MM.1S (cell line): ENCODE data around the gene SLC25A22.
A peak's percentile ranks its signal among the peaks of the same experiment; 100 is the strongest.

Experiments
- DNase-seq: peaks from one replicate; pipeline ENCODE4 v3.0.0-alpha.2; 2015
- H2AFZ ChIP-seq: fragments of 300-600 bp; sonication (generic); 2 replicates; pipeline ENCODE4 v1.6.0; 2016; ENCODE audit warnings: antibody characterized with exemption, low read length
- H3F3A ChIP-seq: fragments of 300-600 bp; sonication (generic); 2 replicates; pipeline ENCODE4 v1.6.1; 2016; ENCODE audit warnings: mild to moderate bottlenecking, antibody characterized with exemption, low read length, moderate library complexity, mixed read lengths; ENCODE audit not compliant: insufficient read depth
- H3K27ac ChIP-seq: fragments of 300-600 bp; sonication (generic); 2 replicates; pipeline ENCODE4 v1.5.1; 2016; ENCODE audit warnings: mild to moderate bottlenecking, low read length
- H3K27me3 ChIP-seq: fragments of 300-600 bp; sonication (generic); replicated peaks from 2 replicates; pipeline ENCODE4 v1.6.0; 2016; ENCODE audit warnings: low read length; ENCODE audit not compliant: insufficient read depth
- H3K36me3 ChIP-seq: fragments of 300-600 bp; sonication (generic); replicated peaks from 2 replicates; pipeline ENCODE4 v1.6.1; 2016; ENCODE audit warnings: mild to moderate bottlenecking, low read length, mixed read lengths; ENCODE audit not compliant: insufficient read depth
- H3K4me1 ChIP-seq: fragments of 300-600 bp; sonication (generic); 2 replicates; pipeline ENCODE4 v1.6.1; 2016; ENCODE audit warnings: low read length, mixed read lengths
- H3K4me2 ChIP-seq: fragments of 300-600 bp; sonication (generic); 2 replicates; pipeline ENCODE4 v1.6.0; 2016; ENCODE audit warnings: low read depth, low read length
- H3K4me3 ChIP-seq: fragments of 300-600 bp; sonication (generic); 2 replicates; pipeline ENCODE4 v1.5.1; 2016; ENCODE audit warnings: low read length, mixed read lengths
- H3K79me2 ChIP-seq: fragments of 300-600 bp; sonication (generic); 2 replicates; pipeline ENCODE4 v1.6.1; 2016; ENCODE audit warnings: mixed run types, low read length, mixed read lengths
- H3K9ac ChIP-seq: fragments of 300-600 bp; sonication (generic); 2 replicates; pipeline ENCODE4 v1.6.1; 2016; ENCODE audit warnings: low read length, mixed read lengths
- H3K9me2 ChIP-seq: fragments of 300-600 bp; sonication (generic); replicated peaks from 2 replicates; pipeline ENCODE4 v1.6.1; 2016; ENCODE audit warnings: mild to moderate bottlenecking, low read length, mixed read lengths; ENCODE audit not compliant: insufficient read depth
- H3K9me3 ChIP-seq: fragments of 300-600 bp; sonication (generic); replicated peaks from 2 replicates; pipeline ENCODE4 v1.6.1; 2016; ENCODE audit warnings: mild to moderate bottlenecking, low read length, mixed read lengths; ENCODE audit not compliant: insufficient read depth
- H4K20me1 ChIP-seq: fragments of 300-600 bp; sonication (generic); 2 replicates; pipeline ENCODE4 v1.6.1; 2016; ENCODE audit warnings: mild to moderate bottlenecking, low read length, moderate library complexity, mixed read lengths; ENCODE audit not compliant: insufficient read depth
- CTCF ChIP-seq: fragments of 300-600 bp; sonication (generic); IDR thresholded peaks from 2 replicates; pipeline ENCODE4 v1.5.1; 2016; ENCODE audit warnings: antibody characterized with exemption, low read length, mixed read lengths
- EZH2 ChIP-seq: fragments of 300-600 bp; sonication (generic); optimal IDR thresholded peaks from 2 replicates; pipeline ENCODE3; 2017; ENCODE audit warnings: low read depth, mild to moderate bottlenecking, antibody characterized with exemption, low read length, mixed read lengths
- EZH2phosphoT487 ChIP-seq: fragments of 300-600 bp; sonication (generic); IDR thresholded peaks from 2 replicates; pipeline ENCODE4 v1.6.1; 2018; ENCODE audit warnings: antibody characterized with exemption, low read length

SLC25A22 gene

GRCh38 chr11:831118-831864 is 33.2 kb upstream of the SLC25A22 start:
- no peaks in the 10 kb centered on the region for H3K9me3 ChIP-seq
- peaks cover 24% of the 10 kb centered on the region for H3K4me1 ChIP-seq
- no peak for TF ChIP-seq EZH2phosphoT487
- TF ChIP-seq CTCF, result no peak
- TF ChIP-seq EZH2, result no peak
- H3K27ac ChIP-seq, result no peak overlapping the region
- peaks cover 8% of the 10 kb centered on the region for H3F3A ChIP-seq
- H3K4me3 ChIP-seq, result no peak overlapping the region
- H3K4me2 ChIP-seq, result peak overlapping the region; percentile 85; the same call in 1 of the 2 replicates
- H3K36me3 ChIP-seq, result no peaks in the 10 kb centered on the region
- no peak overlapping the region for H2AFZ ChIP-seq
- H3K9me2 ChIP-seq, result no peaks in the 10 kb centered on the region
- peaks cover 6% of the 10 kb centered on the region for H3K79me2 ChIP-seq
- no peak for DNase-seq
- H4K20me1 ChIP-seq, result no peaks in the 10 kb centered on the region
- H3K27me3 ChIP-seq, result peaks cover 15% of the 10 kb centered on the region
- no peak overlapping the region for H3K9ac ChIP-seq

GRCh38 chr11:830295-831117 is 32.4 kb upstream of the SLC25A22 start:
- DNase-seq, result peak; percentile 48
- Histone ChIP-seq H3K4me1 (peaks cover 25% of the 10 kb centered on the region), H3K4me3 (peak overlapping the region; percentile 47), H3K36me3 (no peaks in the 10 kb centered on the region), H3K9me3 (no peaks in the 10 kb centered on the region), H4K20me1 (no peaks in the 10 kb centered on the region), H3F3A (peaks cover 8% of the 10 kb centered on the region), H3K27ac (no peak overlapping the region), H3K79me2 (peaks cover 6% of the 10 kb centered on the region), H3K9ac (no peak overlapping the region), H3K27me3 (peaks cover 15% of the 10 kb centered on the region), H3K9me2 (no peaks in the 10 kb centered on the region), H3K4me2 (peak overlapping the region; percentile 85; the same call in 1 of the 2 replicates), H2AFZ (peak overlapping the region; percentile 15; the same call in 1 of the 2 replicates)
- TF ChIP-seq CTCF (no peak), EZH2 (no peak), EZH2phosphoT487 (no peak)

- no peak for DNase-seq
- Histone ChIP-seq H3K36me3 (no peaks in the 10 kb centered on the region), H3K79me2 (peaks cover 6% of the 10 kb centered on the region), H3K27me3 (peaks cover 15% of the 10 kb centered on the region), H3F3A (peaks cover 8% of the 10 kb centered on the region), H3K4me3 (peak overlapping the region; percentile 47), H3K27ac (no peak overlapping the region), H3K9me3 (no peaks in the 10 kb centered on the region), H3K9me2 (no peaks in the 10 kb centered on the region), H3K4me1 (peaks cover 25% of the 10 kb centered on the region), H4K20me1 (no peaks in the 10 kb centered on the region), H3K4me2 (peak overlapping the region; percentile 85), H3K9ac (no peak overlapping the region; the same call in 1 of the 2 replicates), H2AFZ (peak overlapping the region; percentile 15; the same call in 1 of the 2 replicates)
- no peak for TF ChIP-seq CTCF
Observed at GRCh38 chr11:829847-830294, 31.8 kb upstream of the SLC25A22 start.
